GM18907 (cell line): ENCODE data around the gene DNASE1L1.
"Not testable (repeated sequence)": the region's sequence is repeated elsewhere in the genome, so short reads cannot be mapped to it uniquely, and the experiment has no call there.

Source experiments
- ATAC-seq: cut with Tn5 transposase; IDR thresholded peaks from one replicate; pipeline ENCODE4 v1.9.1; 2021; ENCODE audit warnings: mild to moderate bottlenecking, moderate library complexity; ENCODE audit not compliant: unreplicated experiment

DNASE1L1 gene

DNA sequence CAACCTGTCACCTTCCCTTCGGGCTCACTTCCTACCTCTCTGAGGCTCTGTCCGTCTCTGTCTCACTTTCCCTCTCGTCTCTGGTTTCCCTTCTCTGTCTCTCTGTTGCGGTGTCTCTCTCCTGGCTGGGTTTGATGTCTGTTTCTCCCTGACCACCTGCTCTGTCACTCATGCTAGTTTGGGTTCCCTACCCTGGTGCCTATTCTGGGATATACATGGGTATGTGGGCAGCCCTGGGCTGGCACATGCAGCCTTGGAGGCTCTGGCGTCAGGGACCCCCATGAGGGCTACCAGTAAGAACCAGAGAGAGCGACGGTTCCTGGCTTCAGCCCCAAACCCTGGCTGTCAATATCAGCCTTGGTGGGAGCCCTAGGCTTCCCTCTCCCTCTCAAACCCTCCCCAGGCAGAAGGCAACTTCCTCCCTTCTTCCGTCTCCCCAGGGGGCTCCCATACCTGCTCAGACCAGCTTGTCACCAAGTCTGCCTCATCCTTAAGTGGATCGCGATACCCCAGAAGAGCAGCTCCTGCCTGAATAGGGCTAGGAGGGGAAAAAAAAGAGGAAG, 314 bp downstream of the DNASE1L1 start:
- ATAC-seq: peak; percentile 8

GRCh38 chrX:154404625-154405192, 4.3 kb downstream of the DNASE1L1 start:
- no peak for ATAC-seq

DNA sequence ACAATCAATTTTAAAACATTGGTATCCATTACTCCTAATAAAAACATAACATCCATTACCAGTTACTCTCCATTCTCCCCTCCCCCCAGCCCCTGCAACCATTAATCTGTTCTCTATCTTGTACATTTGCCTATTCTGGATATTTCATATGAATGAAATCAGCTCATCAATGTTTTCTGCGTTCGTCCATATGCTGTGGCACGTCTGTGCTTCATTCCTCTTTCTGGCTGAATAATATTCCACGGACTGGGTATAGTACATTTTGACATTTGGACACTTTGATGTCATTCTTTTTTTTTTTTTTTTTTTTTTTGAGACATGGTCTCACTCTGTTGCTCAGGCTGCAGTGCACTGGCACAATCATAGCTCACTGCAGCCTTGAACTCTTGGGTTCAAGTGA, 5.2 kb downstream of the DNASE1L1 start:
- ATAC-seq: no peak

DNA sequence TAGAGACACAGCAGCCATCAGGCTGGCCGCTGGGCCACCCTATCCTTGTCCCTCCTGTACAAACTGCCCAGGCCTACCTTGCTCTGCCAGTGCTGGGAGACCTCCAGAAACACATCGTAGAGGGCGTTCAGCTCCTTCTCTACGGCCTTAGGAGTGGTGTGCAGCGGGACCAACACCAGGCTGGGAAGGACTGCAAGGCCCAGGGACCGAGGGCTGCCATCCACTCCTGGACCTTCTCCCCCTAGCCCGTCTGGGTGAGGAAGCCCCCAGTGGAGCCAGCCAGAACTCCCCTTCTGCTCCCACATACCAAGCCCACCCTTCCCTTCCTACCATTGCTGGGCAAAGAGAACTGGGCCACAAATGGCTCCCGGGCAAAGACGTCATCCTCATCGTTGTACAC, 5.9 kb downstream of the DNASE1L1 start:
- ATAC-seq: no peak

DNA sequence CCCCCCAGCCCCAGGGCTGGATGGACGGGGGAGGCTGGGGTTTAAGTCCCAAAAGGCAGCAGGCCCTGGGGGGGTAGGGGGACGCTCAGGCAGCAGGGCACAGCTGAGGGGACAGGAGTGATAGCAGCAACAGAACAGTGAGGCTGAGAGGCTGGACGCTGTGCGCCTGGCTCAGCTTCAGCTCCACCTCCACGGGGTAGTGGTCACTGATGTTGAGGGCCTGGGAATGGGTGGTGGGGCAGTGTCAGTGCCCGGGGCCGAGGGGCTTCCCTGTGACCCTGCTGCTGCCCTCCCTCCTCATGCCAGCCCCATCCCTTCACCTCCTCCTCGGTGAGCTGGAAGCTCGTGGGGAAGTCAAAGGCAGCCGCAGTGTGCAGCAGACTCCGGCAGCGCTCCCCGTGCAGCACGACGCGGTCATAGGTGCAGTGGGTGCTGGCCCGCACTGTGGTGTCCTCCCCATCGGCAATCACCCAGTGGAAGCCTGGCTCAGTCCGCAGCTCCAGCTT, 6.4 kb downstream of the DNASE1L1 start:
- no peak for ATAC-seq

- no peak for ATAC-seq
Measured at GRCh38 chrX:154401918-154402621, 7.0 kb downstream of the DNASE1L1 start.

- no peak for ATAC-seq
Measured at GRCh38 chrX:154401045-154401799, 7.8 kb downstream of the DNASE1L1 start.

DNA sequence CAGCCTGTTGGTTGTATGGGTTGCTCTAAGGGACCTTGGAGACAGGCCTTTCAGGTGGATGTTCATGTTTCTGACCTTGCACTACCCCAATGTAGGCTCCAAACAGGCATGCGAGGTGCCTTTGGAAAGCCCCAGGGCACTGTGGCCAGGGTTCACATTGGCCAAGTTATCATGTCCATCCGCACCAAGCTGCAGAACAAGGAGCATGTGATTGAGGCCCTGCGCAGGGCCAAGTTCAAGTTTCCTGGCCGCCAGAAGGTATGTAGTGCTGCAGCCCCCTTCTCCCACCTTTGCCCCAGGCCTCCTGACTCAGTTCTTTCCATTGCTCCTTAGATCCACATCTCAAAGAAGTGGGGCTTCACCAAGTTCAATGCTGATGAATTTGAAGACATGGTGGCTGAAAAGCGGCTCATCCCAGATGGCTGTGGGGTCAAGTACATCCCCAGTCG, 8.7 kb downstream of the DNASE1L1 start:
- ATAC-seq: not testable (repeated sequence)

DNA sequence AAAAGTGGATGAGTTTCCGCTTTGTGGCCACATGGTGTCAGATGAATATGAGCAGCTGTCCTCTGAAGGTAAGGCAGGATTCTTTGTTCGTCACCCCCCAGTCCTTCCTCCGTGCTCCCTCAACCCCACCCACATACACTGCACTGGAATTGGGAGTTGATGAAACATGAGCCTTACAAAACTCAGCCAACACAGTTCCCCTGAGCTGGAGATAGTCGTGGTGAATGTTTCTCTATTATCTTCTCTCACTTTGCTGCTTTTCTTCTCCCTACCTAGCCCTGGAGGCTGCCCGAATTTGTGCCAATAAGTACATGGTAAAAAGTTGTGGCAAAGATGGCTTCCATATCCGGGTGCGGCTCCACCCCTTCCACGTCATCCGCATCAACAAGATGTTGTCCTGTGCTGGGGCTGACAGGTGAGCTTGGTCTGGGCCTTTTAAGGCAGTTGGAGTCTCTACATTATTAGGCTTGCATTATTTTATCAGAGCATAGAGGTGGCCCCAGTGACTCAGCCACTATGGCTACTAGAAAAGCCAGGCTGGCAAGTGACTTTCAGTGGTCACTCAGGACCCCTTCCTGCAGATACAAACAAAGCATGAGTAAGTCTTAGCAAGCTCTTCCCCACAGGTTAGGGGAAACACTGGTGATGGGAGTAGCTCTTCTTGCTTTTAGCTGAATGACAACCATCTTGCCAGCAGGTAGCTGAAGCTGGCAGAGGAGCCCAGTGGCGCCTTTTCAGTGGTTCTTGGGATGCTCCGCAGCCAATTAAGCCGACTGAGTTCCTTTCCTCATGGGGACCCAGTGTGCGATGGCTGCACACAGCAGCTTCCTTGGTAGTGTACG, 9.3 kb downstream of the DNASE1L1 start:
- ATAC-seq: no peak

GRCh38 chrX:154398668-154399526, 10.2 kb downstream of the DNASE1L1 start:
- peak; percentile 17 for ATAC-seq

DNA sequence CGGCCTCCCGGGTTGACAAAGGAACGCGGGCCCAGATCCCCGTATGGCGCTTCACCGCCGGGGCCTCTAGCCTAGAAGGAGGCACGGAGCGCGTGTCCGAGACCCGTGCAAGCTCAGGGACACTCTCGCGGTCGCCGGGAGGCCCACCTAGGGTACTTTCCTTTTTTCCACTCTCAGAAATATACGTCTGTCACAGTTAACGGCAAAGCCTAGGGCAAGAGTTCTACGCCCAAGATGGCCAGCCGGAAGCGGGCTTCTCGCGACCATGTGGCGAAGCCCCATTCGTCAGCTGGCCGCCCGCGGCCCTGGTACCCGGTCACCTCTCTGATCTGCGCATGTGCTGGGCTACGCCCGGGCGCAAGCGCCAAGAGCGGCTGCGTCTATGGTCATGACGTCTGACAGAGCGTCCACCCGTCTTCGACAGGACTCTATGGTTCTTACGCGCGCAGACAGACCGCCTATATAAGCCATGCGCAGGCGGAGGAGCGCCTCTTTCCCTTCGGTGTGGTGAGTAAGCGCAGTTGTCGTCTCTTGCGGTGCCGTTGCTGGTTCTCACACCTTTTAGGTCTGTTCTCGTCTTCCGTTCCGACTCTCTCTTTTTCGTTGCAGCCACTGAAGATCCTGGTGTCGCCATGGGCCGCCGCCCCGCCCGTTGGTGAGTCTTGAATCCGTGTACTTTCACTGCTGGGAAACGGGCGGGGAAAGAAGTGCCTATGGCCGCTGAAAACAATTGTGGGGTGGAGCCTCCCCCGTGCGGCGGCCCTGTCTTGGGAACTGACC, 11.0 kb downstream of the DNASE1L1 start, which contains the start of gene RPL10:
TSS of gene RPL10 (plus strand) at position 490 of the 780 bp plus-strand sequence. CDS start at position 633, 143 bp downstream.
- ATAC-seq: peak; percentile 82

DNA sequence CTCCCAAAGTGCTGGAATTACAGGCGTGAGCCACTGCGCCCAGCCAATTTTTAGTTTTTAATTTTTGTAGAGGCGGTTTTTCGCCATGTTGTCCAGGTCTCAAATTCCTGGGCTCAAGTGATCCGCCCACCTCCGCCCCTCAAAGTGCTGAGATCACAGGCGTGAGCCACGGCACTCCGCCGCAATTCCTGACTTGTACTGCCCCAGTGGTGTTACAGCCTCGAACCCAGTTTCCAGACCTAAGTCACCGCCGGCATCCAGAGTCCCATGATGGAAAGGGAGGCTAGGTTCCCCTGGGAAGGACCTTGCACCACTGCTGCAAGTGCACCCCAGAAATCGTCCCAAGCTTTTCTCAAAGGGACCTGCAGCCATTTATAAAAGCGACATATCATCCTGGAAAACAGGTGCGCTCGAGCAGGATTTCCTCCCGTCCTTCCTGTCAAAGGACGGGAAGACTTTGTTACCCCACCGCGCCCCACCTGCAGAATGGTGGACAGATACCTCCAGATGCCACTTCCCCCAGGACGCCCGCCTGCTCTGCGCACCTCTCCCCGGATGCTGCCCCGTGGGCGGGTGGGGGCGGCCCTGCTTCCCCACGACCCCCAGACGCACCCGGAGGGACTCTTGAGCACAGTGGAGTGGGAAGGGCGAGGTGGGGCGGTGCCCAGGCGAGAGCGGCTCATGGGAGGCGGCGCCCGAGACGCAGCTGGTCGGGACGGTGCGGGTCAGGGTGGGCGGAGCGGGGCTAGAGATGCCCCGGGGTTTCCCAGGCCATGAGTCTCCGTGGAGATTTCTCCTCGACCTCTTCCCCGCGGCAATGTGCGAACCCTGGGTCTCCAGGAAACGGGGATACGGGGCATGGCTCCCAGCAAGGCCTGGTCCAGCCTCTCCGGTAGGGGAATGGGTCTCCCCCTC, 11.8 kb downstream of the DNASE1L1 start:
- ATAC-seq: peak; percentile 48

DNA sequence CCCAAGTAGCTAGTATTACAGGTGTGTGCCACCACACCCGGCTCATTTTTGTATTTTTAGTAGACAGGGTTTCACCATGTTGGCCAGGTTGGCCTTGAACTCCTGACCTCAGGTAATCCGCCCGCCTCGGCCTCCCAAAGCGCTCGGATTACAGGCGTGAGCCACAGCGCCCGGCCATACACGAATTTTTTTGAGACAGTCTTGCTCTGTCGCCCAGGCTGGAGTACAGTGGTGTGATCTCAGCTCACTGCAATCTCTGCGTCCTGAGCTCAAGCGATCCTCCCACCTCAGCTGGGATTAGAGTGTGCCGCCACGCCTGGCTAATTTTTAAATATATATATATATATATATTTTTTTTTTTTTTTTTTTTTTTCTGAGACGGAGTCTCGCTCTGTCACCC, 12.7 kb downstream of the DNASE1L1 start:
- ATAC-seq: not testable (repeated sequence)

GRCh38 chrX:154389812-154390747, 19.0 kb downstream of the DNASE1L1 start:
- ATAC-seq: peak; percentile 69

DNA sequence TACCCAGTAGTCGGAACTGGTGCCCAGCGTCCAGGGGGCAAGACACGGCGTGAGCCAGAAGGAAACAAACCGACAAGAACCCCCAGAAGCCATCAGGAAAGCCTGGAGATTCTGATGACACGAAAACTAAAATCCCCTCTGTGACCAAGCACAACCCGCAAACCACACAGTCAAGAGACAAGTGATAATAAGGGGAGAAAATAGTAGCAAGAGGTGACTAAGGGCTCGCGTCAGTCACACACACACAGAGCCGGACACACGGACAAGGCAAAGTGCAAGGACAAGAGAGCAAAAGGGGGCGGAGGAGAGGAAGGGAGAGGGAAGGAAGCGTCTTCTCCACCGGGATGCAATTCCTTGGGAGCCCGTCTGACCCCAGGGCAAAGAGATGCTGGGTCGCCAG, 20.4 kb downstream of the DNASE1L1 start:
- peak; percentile 30 for ATAC-seq

GRCh38 chrX:154388094-154388493, 21.0 kb downstream of the DNASE1L1 start:
- ATAC-seq: peak; percentile 32
